Measurements from ENCODE around the gene ANKLE1.

The ANKLE1 gene

DNA sequence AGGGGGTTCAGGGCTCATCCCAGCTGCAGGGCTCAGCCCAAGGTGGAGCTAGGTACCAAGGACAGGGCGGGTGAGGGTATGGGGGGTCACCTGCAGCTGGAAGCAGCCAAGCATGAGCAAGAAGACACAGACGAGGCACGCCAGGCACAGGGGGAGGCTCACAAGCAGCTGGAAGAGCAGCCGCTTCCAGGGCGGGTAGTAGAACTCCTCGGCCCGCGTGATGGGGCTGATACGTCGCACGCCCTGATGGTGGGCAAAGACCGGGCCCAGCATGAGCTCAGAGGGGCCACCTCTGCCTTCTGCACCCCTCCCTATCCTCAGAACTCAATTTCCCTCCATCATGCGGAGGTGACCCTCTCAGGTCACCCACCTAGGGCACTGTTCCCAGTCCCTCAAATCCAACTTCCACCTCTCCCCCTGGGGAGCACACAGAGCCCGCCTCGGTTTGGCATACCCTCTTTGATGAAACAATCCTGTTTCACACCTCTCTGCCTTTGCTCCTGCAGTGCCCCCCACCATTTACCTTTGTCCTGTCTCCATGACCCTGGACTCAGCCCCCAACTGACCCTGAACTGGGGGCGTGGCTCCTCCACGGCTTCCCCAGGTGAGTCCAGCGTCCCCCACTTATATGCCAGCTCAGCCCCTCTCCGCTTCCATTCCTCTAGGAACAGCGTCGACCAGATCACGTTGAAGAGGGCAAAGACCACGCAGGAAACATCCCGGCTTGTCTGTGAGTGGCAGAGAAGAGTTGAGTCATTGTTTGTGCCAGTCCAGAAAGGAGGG lies 48.8 kb downstream of the ANKLE1 start:
- Histone ChIP-seq H3K4me1 (ENCODE audit: control insufficient read depth, insufficient read depth, low read length) (peaks cover 21% of the 10 kb centered on the region), H3K9me3 (ENCODE audit: control insufficient read depth, insufficient read depth, low read depth, low read length) (no peaks in the 10 kb centered on the region), H3K9ac (ENCODE audit: low read length) (no peak overlapping the region), H3K4me3 (ENCODE audit: low read depth, low read length) (no peak overlapping the region), H3K27me3 (ENCODE audit: control insufficient read depth, insufficient read depth, low read length) (peaks cover 16% of the 10 kb centered on the region), H3K36me3 (ENCODE audit: control insufficient read depth, insufficient read depth, low read length) (peaks cover under 1% of the 10 kb centered on the region; the same call in 1 of the 2 replicates), H3K27ac (ENCODE audit: low read depth, low read length) (no peak overlapping the region)

DNA sequence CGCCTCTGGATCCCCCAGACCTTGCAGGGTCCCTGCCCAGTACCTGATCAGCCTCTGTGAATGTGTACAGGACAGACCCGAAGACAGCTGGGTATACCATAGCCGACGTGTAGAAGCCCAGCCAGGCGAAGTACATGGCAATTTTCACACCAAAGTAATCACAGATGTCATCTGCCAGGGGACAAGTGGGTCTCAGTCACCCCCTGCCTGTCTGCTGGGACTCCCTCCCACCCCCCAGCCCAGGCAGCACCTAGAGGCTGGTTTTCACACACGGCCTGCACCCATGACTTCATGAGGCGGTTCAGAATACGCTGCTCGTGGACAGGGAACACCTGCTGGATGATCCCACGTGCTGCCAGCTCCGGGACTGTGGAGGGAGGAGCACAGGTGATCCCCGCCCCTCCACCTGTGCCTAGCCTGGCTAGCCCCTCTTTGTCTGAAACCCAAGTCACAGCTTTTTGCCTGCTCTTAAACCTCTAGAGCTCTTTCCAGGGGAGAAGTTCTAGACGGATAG lies 49.4 kb downstream of the ANKLE1 start:
- Histone ChIP-seq H3K36me3 (ENCODE audit: control insufficient read depth, insufficient read depth, low read length) (no peaks in the 10 kb centered on the region), H3K4me1 (ENCODE audit: control insufficient read depth, insufficient read depth, low read length) (peaks cover 21% of the 10 kb centered on the region), H3K9me3 (ENCODE audit: control insufficient read depth, insufficient read depth, low read depth, low read length) (no peaks in the 10 kb centered on the region), H3K27me3 (ENCODE audit: control insufficient read depth, insufficient read depth, low read length) (peaks cover 16% of the 10 kb centered on the region), H3K27ac (ENCODE audit: low read depth, low read length) (no peak overlapping the region), H3K9ac (ENCODE audit: low read length) (no peak overlapping the region), H3K4me3 (ENCODE audit: low read depth, low read length) (no peak overlapping the region)

DNA sequence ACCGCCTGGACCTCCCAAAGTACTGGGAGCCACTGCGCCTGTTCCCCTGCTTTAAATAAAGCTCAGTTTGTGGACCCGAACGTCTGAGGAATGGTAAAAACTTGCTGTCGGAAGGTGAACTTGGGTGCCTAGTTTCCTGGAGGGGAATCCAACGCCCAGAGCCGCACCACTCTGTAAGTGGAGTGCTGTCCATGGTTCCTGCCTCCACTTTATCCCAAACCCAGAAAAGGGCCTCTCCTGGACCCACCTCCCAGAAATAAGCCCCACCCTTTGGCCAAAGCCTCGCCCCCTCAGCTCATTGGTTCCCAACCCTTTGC lies 50.6 kb downstream of the ANKLE1 start:
- H3K4me3 ChIP-seq (ENCODE audit: low read depth, low read length) = no peak overlapping the region
- H3K27ac ChIP-seq (ENCODE audit: low read depth, low read length) = no peak overlapping the region
- H3K9ac ChIP-seq (ENCODE audit: low read length) = no peak overlapping the region
- H3K27me3 ChIP-seq (ENCODE audit: control insufficient read depth, insufficient read depth, low read length) = peaks cover 16% of the 10 kb centered on the region
- H3K36me3 ChIP-seq (ENCODE audit: control insufficient read depth, insufficient read depth, low read length) = no peaks in the 10 kb centered on the region
- H3K4me1 ChIP-seq (ENCODE audit: control insufficient read depth, insufficient read depth, low read length) = peaks cover 11% of the 10 kb centered on the region; the same call in 1 of the 2 replicates
- H3K9me3 ChIP-seq (ENCODE audit: control insufficient read depth, insufficient read depth, low read depth, low read length) = no peaks in the 10 kb centered on the region

DNA sequence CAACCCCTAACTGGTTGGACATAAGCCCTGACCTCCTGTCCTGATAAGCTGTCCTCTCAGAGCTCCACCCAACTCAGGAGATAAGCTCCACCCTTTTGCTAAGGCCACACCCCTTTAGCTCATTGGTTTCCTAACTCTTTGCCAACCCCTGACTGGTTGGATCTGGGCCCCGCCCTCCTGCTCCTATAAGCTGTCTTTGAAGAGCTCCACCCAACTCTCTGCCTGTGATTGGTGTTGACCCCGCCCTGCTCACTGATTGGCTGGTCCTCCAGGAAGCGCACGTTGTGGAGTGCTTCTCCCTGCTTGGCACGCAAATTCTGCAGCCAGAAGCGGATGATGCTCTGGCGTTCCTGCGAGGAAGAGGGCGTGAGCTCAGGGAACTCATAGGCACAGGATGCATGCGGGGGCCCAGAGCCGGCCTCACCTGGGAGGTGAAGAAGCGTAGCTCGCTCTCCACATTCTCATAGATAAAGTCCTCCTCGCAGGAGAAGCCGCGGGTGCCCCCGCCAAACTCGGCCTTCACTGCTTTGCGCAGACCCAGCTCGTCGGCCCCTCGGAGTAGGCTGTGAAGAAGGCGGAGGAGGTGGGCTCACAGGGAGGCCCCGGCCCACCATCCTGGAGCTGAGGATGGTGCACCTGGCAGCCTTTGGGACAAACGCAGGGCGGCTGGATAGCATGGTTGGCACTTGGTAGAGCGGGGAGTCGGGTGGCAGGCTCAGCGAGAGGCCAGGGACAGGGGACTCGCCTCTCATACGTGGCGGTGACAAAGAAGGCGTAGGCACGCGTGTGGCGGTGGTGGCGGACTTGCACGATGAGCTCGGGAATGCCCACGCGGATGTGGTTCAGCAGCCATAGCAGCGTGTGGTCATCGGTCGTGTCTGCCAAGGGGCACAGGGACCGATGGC lies 51.2 kb downstream of the ANKLE1 start:
- Histone ChIP-seq H3K9me3 (ENCODE audit: control insufficient read depth, insufficient read depth, low read depth, low read length) (no peaks in the 10 kb centered on the region), H3K36me3 (ENCODE audit: control insufficient read depth, insufficient read depth, low read length) (no peaks in the 10 kb centered on the region), H3K27ac (ENCODE audit: low read depth, low read length) (no peak overlapping the region), H3K4me3 (ENCODE audit: low read depth, low read length) (peak overlapping the region; percentile 23), H3K9ac (ENCODE audit: low read length) (no peak overlapping the region), H3K27me3 (ENCODE audit: control insufficient read depth, insufficient read depth, low read length) (peaks cover 16% of the 10 kb centered on the region), H3K4me1 (ENCODE audit: control insufficient read depth, insufficient read depth, low read length) (peaks cover 8% of the 10 kb centered on the region; the same call in 1 of the 2 replicates)

DNA sequence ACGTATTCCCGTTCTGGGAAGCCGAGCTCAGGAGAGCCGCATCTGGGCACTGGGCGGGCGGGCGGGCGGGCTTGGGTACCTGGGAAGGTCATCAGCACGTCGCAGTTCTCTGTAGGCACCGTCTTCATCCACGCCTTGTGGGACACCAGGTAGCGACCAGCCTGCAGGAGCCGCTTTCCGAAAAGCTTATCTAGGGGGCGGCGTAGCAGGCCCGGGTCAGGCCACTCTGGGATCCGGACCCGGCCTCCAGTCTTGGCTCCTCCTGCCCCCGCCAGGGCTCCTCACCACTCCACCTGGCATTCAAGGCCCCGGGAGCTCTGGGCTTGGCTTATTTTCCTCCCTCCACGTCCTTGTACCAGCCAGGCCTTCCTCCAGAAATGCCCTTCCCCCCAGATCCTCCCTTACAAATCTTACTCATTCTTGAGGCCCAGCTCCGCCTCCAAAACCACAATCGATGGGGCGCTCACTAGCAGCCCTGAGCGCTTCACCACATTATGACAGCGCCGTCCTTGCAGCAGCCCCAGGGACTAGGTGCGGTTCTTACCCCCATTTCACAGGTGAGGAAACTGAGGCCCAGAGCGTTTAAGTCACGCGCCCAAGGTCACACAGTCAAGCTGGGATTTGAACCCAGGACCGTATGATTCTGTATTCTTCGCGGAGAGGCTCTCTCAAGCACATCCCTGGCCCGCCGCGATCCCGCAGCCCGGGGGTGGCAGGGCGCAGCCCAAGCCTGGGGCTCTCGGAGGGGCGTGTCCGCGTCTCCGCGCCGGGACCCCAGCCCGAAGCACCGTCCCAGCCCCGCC lies 52.1 kb downstream of the ANKLE1 start:
- no peak overlapping the region for H3K27ac ChIP-seq (ENCODE audit: low read depth, low read length)
- H3K27me3 ChIP-seq (ENCODE audit: control insufficient read depth, insufficient read depth, low read length) = peaks cover 15% of the 10 kb centered on the region
- peak overlapping the region; percentile 82 for H3K4me3 ChIP-seq (ENCODE audit: low read depth, low read length)
- H3K9me3 ChIP-seq (ENCODE audit: control insufficient read depth, insufficient read depth, low read depth, low read length) = no peaks in the 10 kb centered on the region
- H3K9ac ChIP-seq (ENCODE audit: low read length) = peak overlapping the region; percentile 65
- peaks cover 17% of the 10 kb centered on the region for H3K4me1 ChIP-seq (ENCODE audit: control insufficient read depth, insufficient read depth, low read length)
- H3K36me3 ChIP-seq (ENCODE audit: control insufficient read depth, insufficient read depth, low read length) = no peaks in the 10 kb centered on the region

DNA sequence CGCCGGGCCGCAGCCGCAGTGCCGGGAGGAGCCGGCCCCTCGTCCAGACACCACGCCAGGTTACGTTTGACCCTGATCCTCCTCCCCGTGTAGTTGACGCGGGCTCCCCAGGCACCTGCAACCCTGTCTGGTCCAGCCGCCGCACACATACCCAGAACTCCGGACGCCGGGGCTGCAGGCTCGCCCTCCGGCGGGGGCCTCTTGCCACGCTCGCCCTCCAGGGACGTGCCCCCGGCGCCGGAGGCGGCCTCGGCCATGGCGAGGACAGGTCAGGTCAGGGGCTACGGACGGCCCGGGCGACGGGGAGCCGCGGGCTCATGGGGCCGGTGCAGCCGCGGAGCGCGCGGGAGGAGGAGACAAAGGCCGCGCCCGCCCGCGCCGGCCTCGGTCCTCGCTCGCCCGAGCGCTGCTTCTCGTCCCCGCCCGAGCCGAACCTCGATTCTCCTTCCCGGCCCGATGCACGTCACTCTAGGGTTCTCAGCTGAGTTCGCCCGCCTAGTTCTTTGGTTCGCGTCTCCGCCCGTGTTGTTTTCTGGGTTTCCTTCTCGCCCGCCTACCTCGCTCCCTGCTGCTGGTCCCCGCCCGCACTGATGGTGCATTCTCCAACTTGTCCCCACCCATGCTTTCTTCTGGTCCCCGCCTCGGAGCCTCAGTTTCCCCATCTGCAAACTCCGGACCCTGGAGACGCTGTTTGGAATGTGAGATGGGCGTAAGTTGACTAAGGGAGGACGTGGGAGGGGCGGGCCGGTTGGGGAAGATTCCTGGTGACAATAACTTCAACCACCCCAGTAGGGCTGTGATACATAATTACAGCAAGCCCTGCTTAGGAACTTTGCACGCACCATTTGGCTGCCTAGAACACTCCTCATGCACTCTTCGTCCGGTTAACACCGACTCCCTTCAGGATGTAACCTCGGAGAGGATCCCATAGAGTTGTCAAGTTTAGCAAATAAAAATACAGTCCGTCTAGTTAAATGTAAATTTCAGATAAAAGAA lies 53.0 kb downstream of the ANKLE1 start, which contains the start of gene ANO8:
TSS of gene ANO8 (minus strand) at position 442 of the 996 bp plus-strand sequence. CDS start at position 257, 185 bp downstream.
- no peak within 1 kb of the TSS for H3K27ac ChIP-seq (ENCODE audit: low read depth, low read length)
- peak within 1 kb of the TSS; percentile 82 for H3K4me3 ChIP-seq (ENCODE audit: low read depth, low read length)
- H3K36me3 ChIP-seq (ENCODE audit: control insufficient read depth, insufficient read depth, low read length) = no peaks in the 10 kb centered on the region
- peak within 1 kb of the TSS; percentile 65 for H3K9ac ChIP-seq (ENCODE audit: low read length)
- peaks cover 20% of the 10 kb centered on the region for H3K4me1 ChIP-seq (ENCODE audit: control insufficient read depth, insufficient read depth, low read length)
- H3K27me3 ChIP-seq (ENCODE audit: control insufficient read depth, insufficient read depth, low read length) = peaks cover 7% of the 10 kb centered on the region; the same call in 1 of the 2 replicates
- no peaks in the 10 kb centered on the region for H3K9me3 ChIP-seq (ENCODE audit: control insufficient read depth, insufficient read depth, low read depth, low read length)

DNA sequence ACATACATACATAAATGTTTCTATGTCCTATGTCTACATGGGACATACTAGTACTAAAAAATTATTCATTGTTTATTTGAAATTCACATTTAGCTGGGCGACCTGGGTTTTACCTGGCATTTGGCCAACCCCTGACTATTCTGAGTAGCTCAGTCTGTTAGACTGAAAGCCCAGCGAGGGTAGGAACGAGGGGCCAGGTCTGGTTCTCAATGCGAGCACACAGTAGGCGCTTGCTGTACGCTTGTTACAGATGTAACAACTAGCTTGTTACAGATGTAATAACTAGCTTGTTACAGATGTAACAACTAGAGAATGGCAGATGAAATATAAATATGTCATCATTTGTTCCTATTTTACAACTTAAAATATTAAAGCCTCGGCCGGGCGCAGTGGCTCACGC lies 53.9 kb downstream of the ANKLE1 start:
- Histone ChIP-seq H3K36me3 (ENCODE audit: control insufficient read depth, insufficient read depth, low read length) (no peaks in the 10 kb centered on the region), H3K4me1 (ENCODE audit: control insufficient read depth, insufficient read depth, low read length) (peaks cover 24% of the 10 kb centered on the region), H3K4me3 (ENCODE audit: low read depth, low read length) (no peak overlapping the region), H3K9me3 (ENCODE audit: control insufficient read depth, insufficient read depth, low read depth, low read length) (no peaks in the 10 kb centered on the region), H3K27me3 (ENCODE audit: control insufficient read depth, insufficient read depth, low read length) (no peaks in the 10 kb centered on the region; the same call in 1 of the 2 replicates), H3K9ac (ENCODE audit: low read length) (no peak overlapping the region), H3K27ac (ENCODE audit: low read depth, low read length) (no peak overlapping the region)

Data from HUES6 (cell line).